Trophoblast cell (in vitro differentiated cells and primary cell): ENCODE measurements around the gene TP53INP2.

Source experiments
- DNase-seq, 2 donors: peaks; one replicate each; pipeline ENCODE4 v3.0.0-alpha.2; 2016
- H2AFZ ChIP-seq: 2 replicates; pipeline ENCODE4 v1.6.1; 2013; ENCODE audit warnings: low read length, moderate library complexity, mild to moderate bottlenecking; ENCODE audit not compliant: insufficient read depth, poor library complexity
- H2AK5ac ChIP-seq: 2 replicates; pipeline ENCODE4 v1.6.1; 2013; ENCODE audit warnings: mild to moderate bottlenecking, low read length
- H2BK120ac ChIP-seq: 2 replicates; pipeline ENCODE4 v1.6.1; 2013; ENCODE audit warnings: low read length, mild to moderate bottlenecking, moderate library complexity; ENCODE audit not compliant: insufficient read depth, poor library complexity
- H2BK12ac ChIP-seq: 2 replicates; pipeline ENCODE4 v1.6.1; 2013; ENCODE audit warnings: mild to moderate bottlenecking, low read length, moderate library complexity
- H2BK5ac ChIP-seq: 2 replicates; pipeline ENCODE4 v1.6.1; 2013; ENCODE audit warnings: low read length, low read depth, moderate library complexity, mild to moderate bottlenecking; ENCODE audit not compliant: poor library complexity
- H3K14ac ChIP-seq: 2 replicates; pipeline ENCODE4 v1.6.1; 2013; ENCODE audit warnings: mild to moderate bottlenecking, low read length
- H3K18ac ChIP-seq: 2 replicates; pipeline ENCODE4 v1.6.1; 2013; ENCODE audit warnings: mild to moderate bottlenecking, low read length
- H3K23ac ChIP-seq: 2 replicates; pipeline ENCODE4 v1.6.1; 2013; ENCODE audit warnings: low read length
- H3K27ac ChIP-seq: 2 replicates; pipeline ENCODE4 v1.5.1; 2013; ENCODE audit warnings: low read depth, mild to moderate bottlenecking, inconsistent platforms, low read length, moderate library complexity
- H3K27me3 ChIP-seq: 2 replicates; pipeline ENCODE4 v1.6.1; 2013; ENCODE audit warnings: inconsistent platforms, mild to moderate bottlenecking, low read length, moderate library complexity; ENCODE audit not compliant: insufficient read depth
- H3K36me3 ChIP-seq, 2 experiments: 1 replicate in 1 of 2; 2 replicates in 1 of 2; pipeline ENCODE4 v1.6.1; 2013; ENCODE audit warnings: low read length in 2 of 2, mild to moderate bottlenecking in 2 of 2, moderate library complexity in 1 of 2; ENCODE audit not compliant: insufficient read depth in 2 of 2, control insufficient read depth in 1 of 2
- H3K4ac ChIP-seq: 2 replicates; pipeline ENCODE4 v1.6.1; 2013; ENCODE audit warnings: low read depth, mild to moderate bottlenecking, low read length, moderate library complexity
- H3K4me1 ChIP-seq, 2 experiments: 1 replicate in 1 of 2; 2 replicates in 1 of 2; pipeline ENCODE4 v1.6.1; 2013; ENCODE audit warnings: low read length in 2 of 2, mild to moderate bottlenecking in 2 of 2, moderate library complexity in 1 of 2; ENCODE audit not compliant: insufficient read depth in 2 of 2, control insufficient read depth in 1 of 2
- H3K4me2 ChIP-seq: 2 replicates; pipeline ENCODE4 v1.6.1; 2013; ENCODE audit warnings: inconsistent platforms, mild to moderate bottlenecking, low read length, moderate library complexity
- H3K4me3 ChIP-seq: 2 replicates; pipeline ENCODE4 v1.5.1; 2013; ENCODE audit warnings: mild to moderate bottlenecking, low read depth, low read length, inconsistent platforms
- H3K79me1 ChIP-seq: one replicate; pipeline ENCODE4 v1.6.1; 2013; ENCODE audit warnings: low read length
- H3K79me2 ChIP-seq: 2 replicates; pipeline ENCODE4 v1.6.1; 2013; ENCODE audit warnings: low read length, mild to moderate bottlenecking; ENCODE audit not compliant: control insufficient read depth, insufficient read depth, poor library complexity
- H3K9ac ChIP-seq: 2 replicates; pipeline ENCODE4 v1.6.1; 2013; ENCODE audit warnings: mild to moderate bottlenecking, low read length
- H3K9me3 ChIP-seq: 2 replicates; pipeline ENCODE4 v1.6.1; 2013; ENCODE audit warnings: low read depth, mild to moderate bottlenecking, control low read depth, inconsistent platforms, low read length; ENCODE audit not compliant: insufficient read depth
- H4K12ac ChIP-seq: 2 replicates; pipeline ENCODE4 v1.6.1; 2013; ENCODE audit warnings: low read depth, mild to moderate bottlenecking, low read length, moderate library complexity
- H4K8ac ChIP-seq: 2 replicates; pipeline ENCODE4 v1.6.1; 2013; ENCODE audit warnings: low read depth, mild to moderate bottlenecking, low read length, moderate library complexity
- H4K91ac ChIP-seq: one replicate; pipeline ENCODE4 v1.6.1; 2013; ENCODE audit warnings: low read depth, mild to moderate bottlenecking, low read length, moderate library complexity
- WGBS: extraction: QIAGEN DNeasy Blood & Tissue Kit; methylation state at CpG from one replicate; pipeline ENCODE4 v1.1.7; 2013; ENCODE audit warnings: missing lambda C conversion rate; ENCODE audit not compliant: insufficient read length, insufficient coverage; ENCODE audit errors: extremely low coverage; 5-methylcytosine and 5-hydroxymethylcytosine counted together

The TP53INP2 gene

GRCh38 chr20:34709831-34710567 is 5.9 kb downstream of the TP53INP2 start:
- Histone ChIP-seq H3K4me1 (peaks cover 7 to 12% of the 10 kb centered on the region in 2 experiments), H3K18ac (no peak overlapping the region), H3K27ac (no peak overlapping the region), H2AK5ac (no peak overlapping the region), H3K27me3 (peaks cover 11% of the 10 kb centered on the region), H3K4me3 (peak overlapping the region; percentile 57), H3K36me3 (peaks cover 18 to 20% of the 10 kb centered on the region in 2 experiments), H4K8ac (no peak overlapping the region), H4K91ac (no peak overlapping the region), H2BK120ac (no peak overlapping the region), H3K4ac (no peak overlapping the region), H3K9ac (no peak overlapping the region), H3K23ac (no peak overlapping the region), H3K79me2 (no peaks in the 10 kb centered on the region), H3K4me2 (peak overlapping the region; percentile 96), H2BK12ac (no peak overlapping the region), H2BK5ac (no peak overlapping the region), H2AFZ (no peak overlapping the region), H4K12ac (no peak overlapping the region), H3K14ac (no peak overlapping the region), H3K79me1 (peaks cover 4% of the 10 kb centered on the region), H3K9me3 (no peaks in the 10 kb centered on the region)
- no CpG with 5 or more reads among the region's 61 CpGs for WGBS
- peak; percentile 48 to 69 for DNase-seq

- H4K91ac ChIP-seq: no peak overlapping the region
- peaks cover 4% of the 10 kb centered on the region for H3K79me1 ChIP-seq
- H3K14ac ChIP-seq: no peak overlapping the region
- peak overlapping the region; percentile 57 for H3K4me3 ChIP-seq
- peaks cover 21 to 24% of the 10 kb centered on the region in 2 experiments for H3K36me3 ChIP-seq
- no peak overlapping the region for H2BK120ac ChIP-seq
- no peak for DNase-seq
- H3K27me3 ChIP-seq: peaks cover 11% of the 10 kb centered on the region
- peak overlapping the region; percentile 96 for H3K4me2 ChIP-seq
- H2BK12ac ChIP-seq: no peak overlapping the region
- H3K23ac ChIP-seq: no peak overlapping the region
- no peaks in the 10 kb centered on the region for H3K79me2 ChIP-seq
- no peak overlapping the region for H3K27ac ChIP-seq
- H3K4me1 ChIP-seq: peaks cover 3 to 8% of the 10 kb centered on the region in 2 experiments
- no peak overlapping the region for H2AK5ac ChIP-seq
- H3K18ac ChIP-seq: no peak overlapping the region
- H4K12ac ChIP-seq: no peak overlapping the region
- no peak overlapping the region for H3K4ac ChIP-seq
- no peak overlapping the region for H2BK5ac ChIP-seq
- H3K9me3 ChIP-seq: no peaks in the 10 kb centered on the region
- no peak overlapping the region for H2AFZ ChIP-seq
- no peak overlapping the region for H3K9ac ChIP-seq
- H4K8ac ChIP-seq: no peak overlapping the region
Observed at GRCh38 chr20:34710568-34710839, 6.4 kb downstream of the TP53INP2 start.

- Histone ChIP-seq H3K18ac (no peak overlapping the region), H3K4me1 (peaks cover 2 to 6% of the 10 kb centered on the region in 2 experiments), H3K9me3 (no peaks in the 10 kb centered on the region), H3K4me2 (no peak overlapping the region), H3K23ac (no peak overlapping the region), H3K14ac (no peak overlapping the region), H3K9ac (no peak overlapping the region), H2BK5ac (no peak overlapping the region), H3K36me3 (peaks cover 21 to 24% of the 10 kb centered on the region in 2 experiments), H2BK12ac (no peak overlapping the region), H2AFZ (no peak overlapping the region), H4K12ac (no peak overlapping the region), H2BK120ac (no peak overlapping the region), H3K4me3 (no peak overlapping the region), H4K8ac (no peak overlapping the region), H3K79me2 (no peaks in the 10 kb centered on the region), H2AK5ac (no peak overlapping the region), H4K91ac (no peak overlapping the region), H3K4ac (no peak overlapping the region), H3K27me3 (peaks cover 11% of the 10 kb centered on the region), H3K79me1 (peaks cover 4% of the 10 kb centered on the region), H3K27ac (no peak overlapping the region)
- no peak for DNase-seq
- no CpG with 5 or more reads among the region's 9 CpGs for WGBS
Observed at GRCh38 chr20:34710861-34711574, 6.9 kb downstream of the TP53INP2 start.

GRCh38 chr20:34711813-34712430 is 7.8 kb downstream of the TP53INP2 start:
- Histone ChIP-seq H3K79me2 (no peaks in the 10 kb centered on the region), H3K4ac (no peak overlapping the region), H4K12ac (no peak overlapping the region), H2BK5ac (no peak overlapping the region), H4K8ac (no peak overlapping the region), H3K23ac (no peak overlapping the region), H3K14ac (no peak overlapping the region), H3K79me1 (peaks cover 4% of the 10 kb centered on the region), H2BK12ac (no peak overlapping the region), H3K27ac (no peak overlapping the region), H2BK120ac (no peak overlapping the region), H2AK5ac (no peak overlapping the region), H3K27me3 (peaks cover 11% of the 10 kb centered on the region), H3K18ac (no peak overlapping the region), H2AFZ (no peak overlapping the region), H3K36me3 (peaks cover 24% of the 10 kb centered on the region in 2 experiments), H4K91ac (no peak overlapping the region), H3K9ac (no peak overlapping the region), H3K4me1 (peaks cover 2 to 6% of the 10 kb centered on the region in 2 experiments), H3K4me2 (no peak overlapping the region), H3K9me3 (no peaks in the 10 kb centered on the region), H3K4me3 (no peak overlapping the region)
- WGBS: no CpG with 5 or more reads among the region's 3 CpGs
- no peak for DNase-seq
